Choroid plexus epithelial cell (primary cell): ENCODE measurements around the gene GPR158.
"Not testable (repeated sequence)": the region's sequence is repeated elsewhere in the genome, so short reads cannot be mapped to it uniquely, and the experiment has no call there.

Source experiments
- DNase-seq: peaks from one replicate; pipeline ENCODE4 v3.0.0-alpha.2; 2010; ENCODE audit warnings: low read depth
- H3K4me3 ChIP-seq: 2 replicates; pipeline ENCODE4 v1.5.1; 2011; ENCODE audit warnings: low read depth, mild to moderate bottlenecking, control low read depth, low read length, moderate library complexity
- CTCF ChIP-seq: conservative IDR thresholded peaks from 2 replicates; pipeline ENCODE4 v1.5.1; 2011; ENCODE audit warnings: low read depth, mild to moderate bottlenecking, control low read depth, inconsistent platforms, low read length, moderate library complexity

Gene GPR158

DNA sequence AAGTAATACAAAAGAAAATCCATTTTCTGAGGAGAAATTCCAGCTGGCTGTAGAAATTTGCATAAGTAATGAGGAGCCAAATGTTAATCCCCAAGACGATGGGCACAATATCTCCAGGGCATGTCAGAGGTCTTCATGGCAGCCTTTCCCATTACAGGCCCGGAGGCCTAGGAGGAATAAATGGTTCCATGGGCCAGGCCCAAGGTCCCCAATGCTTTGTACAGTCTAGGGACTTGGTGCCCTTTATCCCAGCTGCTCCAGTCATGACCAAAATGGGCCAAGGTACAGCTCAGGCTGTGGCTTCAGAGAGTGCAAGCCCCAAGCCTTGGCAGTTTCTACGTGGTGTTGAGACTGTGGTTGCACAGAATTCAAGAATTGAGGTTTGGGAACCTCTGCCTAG lies 182.5 kb downstream of the GPR158 start:
- TF ChIP-seq CTCF: no peak
- no peak for DNase-seq
- H3K4me3 ChIP-seq: no peak overlapping the region

DNA sequence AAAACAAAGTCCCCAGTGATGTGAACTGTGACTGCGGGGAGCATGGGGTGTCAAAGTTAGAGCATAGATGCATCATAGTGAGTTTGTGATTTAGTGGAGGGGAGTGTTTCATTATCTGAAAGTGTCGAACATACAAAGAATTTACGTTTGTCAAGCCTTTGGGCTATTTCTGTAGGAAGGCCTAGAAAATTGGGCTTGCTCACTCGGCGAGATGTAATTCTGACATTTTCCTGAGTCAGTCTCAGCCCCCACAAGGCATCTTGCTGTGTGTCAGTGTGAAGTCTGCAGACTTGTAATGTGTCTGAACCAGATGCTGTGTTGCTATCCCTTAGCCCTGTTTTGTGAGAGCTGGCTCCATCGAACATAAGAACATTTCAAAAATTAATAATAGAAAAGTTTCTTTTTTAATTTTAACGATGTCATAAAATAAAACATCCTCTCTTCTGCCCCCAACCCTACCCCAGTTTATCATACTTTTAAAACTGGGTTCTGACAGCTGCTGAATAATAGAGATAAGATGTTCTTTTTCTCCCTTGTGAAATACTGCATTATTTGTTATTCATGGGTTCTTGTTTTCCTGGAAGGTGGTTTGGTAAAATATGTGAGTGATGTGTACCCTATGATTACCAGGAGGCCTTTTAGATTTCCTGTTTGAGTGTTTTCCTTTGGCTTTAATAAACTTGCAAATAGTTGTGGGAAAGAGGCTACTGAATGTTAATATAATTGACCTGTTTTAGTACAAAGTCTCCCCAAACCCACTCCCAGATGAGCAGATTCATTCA lies 207.4 kb downstream of the GPR158 start:
- DNase-seq: peak; percentile 72
- H3K4me3 ChIP-seq: peak overlapping the region; percentile 2
- no peak for TF ChIP-seq CTCF

DNA sequence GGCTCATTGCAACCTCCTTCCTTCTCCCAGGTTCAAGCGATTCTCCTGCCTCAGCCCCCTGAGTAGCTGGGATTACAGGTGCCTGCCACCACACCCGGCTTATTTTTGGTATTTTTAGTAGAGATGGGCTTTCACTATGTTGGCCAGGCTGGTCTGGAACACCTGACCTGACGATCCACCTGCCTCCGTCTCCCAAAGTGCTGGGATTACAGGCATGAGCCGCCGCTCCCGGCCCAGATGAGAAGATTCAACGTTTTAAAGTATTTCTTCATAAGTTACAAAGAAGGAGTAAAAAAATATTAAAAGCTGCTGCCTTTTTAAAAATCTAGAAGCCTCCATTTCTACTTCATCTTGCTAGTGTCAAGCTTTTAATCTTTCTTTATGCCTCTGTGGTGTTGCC lies 208.1 kb downstream of the GPR158 start:
- H3K4me3 ChIP-seq, DNase-seq: not testable (repeated sequence)

DNA sequence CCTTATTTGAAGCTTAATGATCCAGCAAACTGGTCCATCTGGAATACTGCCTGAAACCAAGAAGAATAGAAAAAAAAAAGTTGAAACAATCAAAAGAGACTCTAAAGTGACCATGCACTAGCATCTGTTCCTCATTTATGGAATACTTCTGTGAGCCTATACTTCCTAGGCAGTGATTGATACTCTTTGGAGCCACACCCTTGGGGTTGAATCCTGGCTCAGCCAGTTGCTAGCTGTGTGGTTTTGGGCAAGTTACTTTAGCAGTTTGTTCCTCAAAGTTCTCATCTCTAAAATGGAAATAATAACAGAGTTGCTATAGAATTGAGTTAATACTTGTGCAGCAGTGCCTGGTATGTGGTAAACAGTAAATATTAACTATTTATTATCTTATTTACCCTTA lies 208.9 kb downstream of the GPR158 start:
- TF ChIP-seq CTCF: no peak
- H3K4me3 ChIP-seq: no peak overlapping the region
- DNase-seq: no peak

GRCh38 chr10:25384618-25385017 lies 209.8 kb downstream of the GPR158 start:
- no peak for DNase-seq
- H3K4me3 ChIP-seq: no peak overlapping the region

GRCh38 chr10:25388188-25388861 lies 213.5 kb downstream of the GPR158 start:
- no peak for DNase-seq
- no peak for TF ChIP-seq CTCF

More at GRCh38 chr10:25384618-25385017, 209.8 kb downstream of the GPR158 start:
- TF ChIP-seq CTCF: no peak

DNA sequence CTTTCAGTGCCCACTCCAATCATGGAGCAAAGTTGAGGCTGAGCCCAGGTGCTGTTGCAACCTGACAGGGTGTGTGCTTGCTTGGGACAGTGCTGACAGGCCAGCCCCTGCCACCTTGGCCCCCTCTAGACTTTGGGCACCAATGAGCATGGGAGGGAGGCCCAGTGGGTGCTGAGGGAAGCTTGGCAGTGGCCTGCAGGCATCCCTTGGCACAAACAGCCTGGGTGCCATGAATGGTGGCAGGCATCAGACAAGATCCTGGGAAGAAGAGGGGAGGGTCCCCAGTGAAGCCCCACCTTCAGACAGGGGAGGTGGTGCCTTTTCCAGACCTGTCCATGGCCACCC lies 214.0 kb downstream of the GPR158 start:
- no peak for DNase-seq
- TF ChIP-seq CTCF: no peak
- no peak overlapping the region for H3K4me3 ChIP-seq

More at GRCh38 chr10:25388188-25388861, 213.5 kb downstream of the GPR158 start:
- no peak overlapping the region for H3K4me3 ChIP-seq
